Stimulated activated CD4-positive, alpha-beta T cell treated with anti-CD3 and anti-CD28 coated beads, Interleukin-4, amount 100 ng/mL, for 4 hours (primary cell): ENCODE measurements around the gene ZNF217.
A peak's percentile ranks its signal among the peaks of the same experiment; 100 is the strongest.
"Not testable (repeated sequence)": the region's sequence is repeated elsewhere in the genome, so short reads cannot be mapped to it uniquely, and the experiment has no call there.

Experiments
- DNase-seq, 2 experiments: peaks; one replicate each; pipeline ENCODE4 v3.0.0-alpha.2; 2020

The ZNF217 gene

DNA sequence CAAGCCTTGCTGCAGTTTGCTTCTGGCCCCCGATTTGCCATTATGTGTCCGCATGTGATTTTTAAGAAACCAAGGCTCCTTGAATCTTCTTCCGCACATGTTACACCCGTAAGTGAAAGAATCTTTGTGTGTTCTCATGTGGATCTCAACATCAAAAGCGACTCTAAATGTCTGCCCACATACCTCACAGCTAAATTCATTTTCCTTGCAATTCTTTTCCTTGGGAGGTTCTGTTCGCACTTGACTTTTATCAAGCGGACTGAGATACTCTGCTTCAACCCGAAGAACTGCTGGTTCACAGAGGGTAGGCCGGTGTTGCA lies 11.4 kb downstream of the ZNF217 start:
- no peak for DNase-seq

- no peak for DNase-seq
Observed at GRCh38 chr20:53581444-53582250, 12.0 kb downstream of the ZNF217 start.

DNA sequence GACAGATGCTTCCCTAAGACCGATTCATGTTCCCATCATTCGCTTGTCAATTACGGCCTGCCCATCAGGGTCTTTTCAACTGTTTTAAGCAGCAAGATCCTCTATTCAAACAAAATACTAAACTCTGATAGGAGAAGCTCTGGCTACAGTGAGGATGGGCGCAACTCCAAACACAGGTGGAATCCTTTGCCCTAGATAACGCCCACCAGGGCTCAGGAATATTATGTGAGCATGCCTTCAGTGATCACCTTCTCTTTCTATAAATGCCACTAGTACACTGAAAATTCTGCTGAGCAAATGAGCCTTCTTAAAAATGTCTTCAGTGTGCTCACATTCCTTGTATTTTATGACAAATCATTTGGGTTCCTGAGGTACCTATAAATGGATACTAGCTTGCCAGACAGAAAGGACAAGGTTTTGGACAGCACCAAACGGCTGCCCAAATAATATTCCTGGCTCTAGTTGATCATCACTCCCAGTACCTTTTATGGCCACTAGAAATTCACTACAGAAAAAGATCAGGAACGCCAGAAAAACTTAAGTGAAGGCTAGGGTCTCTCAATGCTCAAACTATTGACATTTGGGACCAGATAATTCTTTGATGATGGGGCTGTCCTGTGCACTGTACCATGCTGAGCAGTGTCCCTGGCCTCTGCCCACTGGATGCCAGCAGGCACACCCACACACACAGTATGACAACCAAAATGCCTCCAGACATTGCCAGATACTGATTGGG lies 13.1 kb downstream of the ZNF217 start:
- no peak for DNase-seq

DNA sequence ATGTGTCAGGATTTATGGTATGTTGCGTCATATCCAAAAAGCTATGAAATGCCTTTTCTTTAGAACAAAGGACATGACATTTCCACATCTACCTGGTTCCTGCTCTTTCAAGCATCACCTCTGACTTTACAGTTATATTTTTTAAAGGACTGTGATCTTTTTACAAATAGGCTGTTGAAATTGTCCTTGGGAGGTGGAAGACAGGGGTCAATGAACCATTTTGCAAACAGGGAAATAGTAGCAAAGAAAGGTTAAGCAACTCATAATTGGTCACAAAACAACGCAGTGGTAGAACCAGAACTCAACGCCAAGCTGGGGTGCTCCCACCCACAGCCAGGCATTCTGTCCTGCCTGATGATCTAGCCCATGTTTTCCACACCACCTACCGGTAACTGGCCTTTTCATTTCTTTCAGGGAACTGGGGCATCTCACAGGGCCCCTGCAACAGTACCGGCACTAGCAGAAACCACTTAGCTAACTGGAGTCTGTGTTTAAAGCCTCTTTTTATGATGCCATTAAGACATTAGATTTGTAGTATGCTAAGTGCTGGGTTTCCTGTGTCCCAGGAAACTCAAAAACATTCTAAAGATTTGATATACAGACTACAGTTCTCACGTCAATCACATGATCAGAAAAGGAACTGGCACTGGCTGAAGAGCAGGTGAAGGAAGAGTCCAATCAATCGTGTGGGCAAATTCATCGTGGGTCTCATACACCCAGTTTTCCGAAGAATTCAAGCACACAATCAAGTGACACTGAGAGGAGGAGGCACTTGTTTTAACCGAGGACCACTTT lies 13.9 kb downstream of the ZNF217 start:
- no peak for DNase-seq

DNA sequence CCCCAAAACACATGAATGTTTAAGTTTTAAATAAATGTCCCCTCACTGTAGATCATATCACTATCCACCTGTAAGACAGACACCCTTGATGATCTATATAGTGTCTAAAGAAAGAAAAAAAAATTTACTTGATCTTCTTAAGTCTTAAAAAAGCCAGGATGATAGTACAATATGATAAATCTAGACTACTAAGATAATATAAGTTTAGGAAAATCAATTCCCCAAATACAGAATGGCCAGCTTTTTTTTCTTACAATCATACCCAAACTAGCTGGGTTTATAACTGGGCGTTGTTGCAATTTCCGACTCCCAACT lies 14.4 kb downstream of the ZNF217 start:
- no peak for DNase-seq

DNA sequence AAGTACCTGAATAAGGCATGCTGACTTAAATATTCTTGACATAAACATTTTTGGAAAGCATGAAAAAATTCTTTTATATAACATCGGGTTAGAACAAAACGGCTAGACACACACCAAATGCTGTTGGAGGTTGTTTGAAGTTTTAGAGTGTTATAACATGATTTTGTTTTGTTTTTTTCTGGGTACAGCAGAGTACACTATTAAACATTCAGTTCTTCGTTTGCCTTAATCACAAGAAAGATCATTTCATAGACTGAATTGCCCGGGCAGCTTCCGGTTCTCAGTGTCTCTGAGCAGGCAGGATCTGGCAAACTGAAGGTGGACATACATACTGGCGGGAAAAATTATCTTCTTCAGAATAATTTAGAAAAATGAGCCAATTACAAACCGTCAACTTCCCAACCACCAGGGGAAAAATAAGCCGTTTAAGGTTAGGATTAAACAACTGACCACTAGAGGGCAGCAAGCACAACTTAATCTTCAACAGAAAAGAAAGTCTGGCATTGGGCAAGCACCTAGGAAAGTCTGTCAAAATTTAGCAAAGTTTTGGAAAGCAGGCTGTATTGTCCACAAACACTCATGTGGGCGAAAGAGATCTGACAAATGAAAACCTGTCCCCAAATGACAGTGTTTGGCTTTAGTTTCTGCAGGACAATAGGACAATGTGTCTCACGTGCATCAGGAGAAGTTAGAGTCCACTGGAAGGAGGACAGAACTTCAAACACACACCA lies 15.0 kb downstream of the ZNF217 start:
- peak in 1 of 2 experiments; percentile 37 for DNase-seq

DNA sequence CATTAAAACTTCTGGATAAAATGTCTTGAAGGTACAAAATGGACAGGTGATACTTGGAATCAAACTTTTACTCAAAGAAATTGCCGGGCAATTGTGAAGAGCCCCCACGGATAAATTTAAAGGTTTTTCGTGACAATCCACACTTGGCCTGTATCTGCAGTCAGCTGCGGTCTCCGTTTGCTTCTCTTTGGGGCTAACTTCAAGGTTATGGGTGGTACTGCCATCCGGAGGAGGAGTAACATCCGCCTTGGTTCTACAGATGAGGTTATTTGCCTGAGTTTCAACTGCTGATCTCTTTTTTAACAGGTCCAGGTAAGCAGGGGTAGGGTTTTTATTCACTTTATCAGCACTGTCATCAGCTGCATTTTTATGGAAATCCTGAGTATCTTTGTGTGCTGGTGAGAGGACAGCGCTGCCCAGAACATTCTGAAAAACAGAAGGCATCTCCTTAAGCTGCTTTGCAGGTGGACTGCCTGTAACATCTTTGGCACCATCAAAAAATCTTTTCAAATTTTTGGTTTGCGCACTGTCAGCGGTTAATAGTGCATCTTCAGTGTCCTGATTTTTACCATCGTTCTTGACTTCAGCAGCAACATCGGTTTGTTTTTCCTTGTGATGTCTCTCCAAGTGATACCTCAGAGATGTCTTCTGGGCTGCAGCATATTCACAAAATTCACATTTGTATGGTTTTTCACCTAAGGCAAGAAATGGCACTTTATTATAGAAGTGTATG lies 16.9 kb downstream of the ZNF217 start:
- no peak for DNase-seq

GRCh38 chr20:53576195-53576580 lies 17.5 kb downstream of the ZNF217 start:
- no peak for DNase-seq

GRCh38 chr20:53575481-53576194 lies 18.0 kb downstream of the ZNF217 start:
- DNase-seq, result no peak

DNA sequence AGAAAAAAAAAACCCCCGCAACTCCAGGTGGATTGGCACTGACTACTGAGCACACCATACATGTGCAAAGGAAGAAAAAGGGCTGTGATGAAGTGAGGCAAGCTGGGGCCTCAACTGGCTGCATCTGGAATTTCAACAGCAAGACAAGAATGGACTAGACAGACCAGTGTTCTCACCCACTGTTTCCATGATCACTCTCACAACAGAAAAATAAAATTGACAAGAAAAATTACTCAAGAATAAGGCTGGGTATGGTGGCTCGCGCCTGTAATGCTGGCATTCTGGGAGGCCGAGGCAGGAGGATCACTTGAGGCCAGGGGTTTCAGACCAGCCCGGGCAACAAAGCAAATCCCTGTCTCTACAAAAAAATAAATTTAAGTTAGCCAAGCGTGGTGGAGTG lies 18.8 kb downstream of the ZNF217 start:
- DNase-seq, result no peak

DNA sequence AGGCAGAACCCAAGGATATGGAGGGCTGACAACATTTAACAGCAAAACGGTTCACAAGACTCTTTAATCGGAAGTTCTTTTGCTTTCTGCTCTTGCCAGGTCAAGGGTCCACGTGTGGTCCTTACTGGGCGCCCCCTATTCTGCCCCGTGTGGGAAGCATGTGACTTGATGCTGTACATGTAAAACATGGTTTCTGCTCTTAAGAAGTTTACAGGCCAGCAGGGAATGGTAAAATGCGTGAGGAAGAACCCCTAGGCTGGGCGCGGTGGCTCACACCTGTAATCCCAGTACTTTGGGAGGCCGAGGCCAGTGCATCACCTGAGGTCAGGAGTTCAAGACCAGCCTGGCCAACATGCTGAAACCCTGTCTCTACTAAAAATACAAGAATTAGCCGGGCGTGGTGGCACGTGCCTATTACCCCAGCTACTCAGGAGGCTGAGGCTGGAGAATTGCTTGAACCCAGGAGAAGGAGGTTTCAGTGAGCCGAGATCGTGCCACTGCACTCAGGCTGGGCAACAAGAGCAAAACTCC lies 19.3 kb downstream of the ZNF217 start:
- no peak for DNase-seq

- DNase-seq, result no peak
Observed at GRCh38 chr20:53571555-53572286, 21.9 kb downstream of the ZNF217 start.

DNA sequence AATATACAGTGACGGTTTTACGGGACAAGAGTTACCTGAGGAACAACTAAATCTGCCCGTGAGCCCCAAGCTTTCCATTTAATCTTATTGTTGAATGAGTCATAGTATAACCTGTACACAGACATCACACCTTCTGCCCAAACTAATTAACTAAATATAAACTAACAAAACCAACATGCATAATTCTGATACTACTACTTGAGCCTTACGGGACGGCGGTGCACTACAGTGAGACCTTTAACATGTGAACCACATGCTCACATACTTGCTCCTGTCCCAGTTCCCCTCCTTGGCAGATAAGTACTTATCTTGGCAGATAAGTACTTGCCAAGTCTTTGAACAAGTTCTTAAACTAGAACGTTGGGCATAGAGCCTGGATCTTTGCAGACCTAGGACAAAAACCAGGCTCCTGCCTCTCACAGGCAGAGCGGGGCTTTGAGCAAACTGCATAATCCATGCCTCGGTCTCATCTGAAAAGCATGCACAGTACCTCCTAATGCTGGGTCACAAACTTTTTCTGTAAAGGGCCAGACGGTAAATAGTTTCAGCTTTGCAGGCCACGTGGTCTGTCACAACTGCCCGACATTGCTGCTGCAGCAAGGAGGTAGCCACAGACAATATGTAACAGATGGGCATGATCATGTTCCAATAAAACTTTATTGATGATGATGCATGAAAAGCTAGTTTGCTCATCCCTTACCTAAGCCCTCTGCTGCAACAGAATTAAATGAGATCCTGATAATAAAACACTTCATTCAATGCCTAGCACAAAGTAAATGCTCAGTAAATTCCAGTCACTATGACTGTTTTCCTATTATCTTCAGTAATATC lies 23.0 kb downstream of the ZNF217 start:
- no peak for DNase-seq

DNA sequence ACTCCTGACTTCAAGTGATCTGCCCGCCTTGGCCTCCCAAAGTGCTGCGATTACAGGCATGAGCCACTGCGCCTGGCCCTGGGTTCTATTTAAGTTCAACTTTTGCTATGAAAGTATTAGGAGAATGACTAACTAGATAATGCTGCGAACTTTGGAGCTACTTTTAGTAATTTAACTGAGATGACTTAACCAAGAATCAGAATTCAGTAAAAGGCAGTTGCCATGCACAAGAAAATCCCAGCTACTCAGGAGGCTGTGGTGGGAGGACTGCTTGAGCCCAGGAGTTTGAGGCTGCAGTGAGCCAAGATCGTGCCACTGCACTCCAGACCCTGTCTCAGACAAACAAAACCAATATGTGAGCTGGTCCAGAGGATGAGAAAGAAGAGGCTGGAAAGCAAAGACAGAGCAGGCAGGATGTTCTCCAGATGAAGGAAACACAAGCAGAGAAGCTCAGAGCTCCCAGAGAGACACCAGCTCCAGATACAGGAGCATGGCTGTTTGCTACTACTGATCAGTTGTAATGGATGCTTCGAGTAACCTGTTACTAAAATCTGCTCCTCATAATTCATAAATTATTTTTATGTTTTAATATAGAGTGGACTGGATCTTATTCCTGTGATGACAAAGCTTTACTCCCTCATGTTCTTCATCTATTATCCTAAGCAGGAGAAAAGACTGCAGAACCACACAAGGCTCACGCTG lies 23.9 kb downstream of the ZNF217 start:
- DNase-seq, result no peak

DNA sequence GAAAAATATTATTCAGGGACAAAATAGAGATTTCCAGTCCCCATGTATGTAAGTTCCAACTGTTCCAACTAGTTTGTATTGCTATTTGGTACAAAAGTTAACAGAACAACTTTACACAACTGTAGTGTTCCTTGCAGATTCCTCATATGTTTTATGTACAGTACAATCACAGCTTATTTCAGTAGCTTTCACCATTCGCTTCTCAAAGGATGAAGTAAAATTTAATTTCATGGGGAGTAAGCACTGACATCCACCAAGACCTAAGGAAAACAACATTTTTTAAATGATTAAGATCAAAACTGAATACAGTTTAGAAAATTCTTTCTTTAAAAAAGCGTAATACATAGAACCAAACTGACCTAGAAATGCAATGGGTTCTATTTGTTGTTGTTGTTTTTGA lies 24.6 kb downstream of the ZNF217 start:
- no peak for DNase-seq

DNA sequence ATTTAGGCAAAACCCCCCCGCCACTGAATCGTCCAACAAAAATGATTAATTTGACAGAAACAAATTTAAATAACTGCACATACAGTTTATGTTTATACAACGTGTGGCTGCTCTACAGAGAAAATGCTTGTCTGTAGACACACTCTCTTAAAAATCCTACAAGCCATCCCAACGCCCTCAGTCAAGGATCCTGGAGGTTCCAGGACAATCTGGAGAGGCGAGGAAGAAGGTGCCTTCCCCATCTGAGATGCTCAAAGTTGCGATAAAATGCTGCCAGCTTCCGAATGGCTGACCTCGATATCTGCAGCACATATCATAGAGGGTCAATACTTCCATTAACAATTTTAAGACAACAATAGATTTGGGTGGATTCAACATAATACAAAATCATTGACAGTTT lies 25.3 kb downstream of the ZNF217 start:
- no peak for DNase-seq

DNA sequence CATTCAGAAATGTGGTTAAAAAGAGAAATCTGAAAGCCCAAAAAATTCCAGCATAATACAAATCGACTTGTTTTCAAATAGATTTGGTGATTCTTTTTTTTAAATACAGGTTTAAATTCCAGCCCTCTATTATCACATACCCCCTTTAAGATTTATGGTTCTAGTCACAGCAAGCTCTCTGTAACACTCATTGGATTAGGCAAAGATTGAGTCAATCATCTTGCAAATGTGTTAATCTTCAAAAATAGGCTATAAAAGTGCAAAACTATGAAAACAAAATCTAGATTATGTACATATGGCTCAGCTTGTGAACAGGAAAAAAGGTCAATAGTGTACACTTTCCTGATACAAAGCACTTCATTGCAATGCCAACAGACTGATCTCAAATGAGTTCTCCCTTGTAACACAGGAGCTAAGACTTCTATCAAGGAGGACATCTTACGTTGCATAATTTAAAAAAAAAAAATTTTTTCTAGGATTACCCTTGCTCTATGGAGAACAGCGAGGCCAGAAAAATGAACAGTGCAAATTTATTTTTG lies 26.2 kb downstream of the ZNF217 start:
- no peak for DNase-seq

- not testable (repeated sequence) for DNase-seq
Observed at GRCh38 chr20:53566623-53567022, 27.0 kb downstream of the ZNF217 start.

GRCh38 chr20:53565254-53565653 lies 28.4 kb downstream of the ZNF217 start:
- no peak for DNase-seq
